ENCODE data around the gene KIF21B.

DNA sequence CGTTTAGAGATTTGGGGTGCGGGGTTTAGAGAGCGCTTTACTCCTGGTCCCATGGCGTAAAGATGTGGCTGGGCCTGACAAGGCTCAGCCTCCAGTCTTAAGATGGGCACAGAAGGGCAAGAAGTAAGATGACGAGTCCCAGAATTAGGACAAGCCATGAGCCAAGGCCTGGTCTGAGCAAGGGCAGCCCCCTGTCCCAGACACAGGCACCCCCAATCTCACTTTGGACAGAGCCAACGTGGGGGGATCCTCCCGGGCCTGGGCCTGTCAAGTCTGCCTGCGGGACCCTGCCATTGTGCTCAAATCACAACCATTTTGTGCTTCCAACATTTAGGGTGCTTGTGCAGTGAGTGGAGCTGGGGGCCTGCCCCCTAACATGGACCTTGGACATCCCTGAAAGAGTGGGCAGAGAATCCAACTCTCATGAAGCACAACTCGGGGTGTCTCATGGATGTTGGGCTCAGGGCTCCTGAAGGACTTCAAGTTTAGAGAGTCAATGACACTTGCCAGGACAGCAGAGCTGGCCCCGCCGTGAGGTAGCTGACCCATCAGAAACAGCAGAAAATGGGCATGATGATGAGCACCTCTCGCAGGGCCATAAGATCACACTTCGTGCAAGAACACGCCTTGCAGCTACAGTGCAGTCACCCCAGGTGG is 52.6 kb downstream of the KIF21B start:
- TF ChIP-seq, protein P1, sequence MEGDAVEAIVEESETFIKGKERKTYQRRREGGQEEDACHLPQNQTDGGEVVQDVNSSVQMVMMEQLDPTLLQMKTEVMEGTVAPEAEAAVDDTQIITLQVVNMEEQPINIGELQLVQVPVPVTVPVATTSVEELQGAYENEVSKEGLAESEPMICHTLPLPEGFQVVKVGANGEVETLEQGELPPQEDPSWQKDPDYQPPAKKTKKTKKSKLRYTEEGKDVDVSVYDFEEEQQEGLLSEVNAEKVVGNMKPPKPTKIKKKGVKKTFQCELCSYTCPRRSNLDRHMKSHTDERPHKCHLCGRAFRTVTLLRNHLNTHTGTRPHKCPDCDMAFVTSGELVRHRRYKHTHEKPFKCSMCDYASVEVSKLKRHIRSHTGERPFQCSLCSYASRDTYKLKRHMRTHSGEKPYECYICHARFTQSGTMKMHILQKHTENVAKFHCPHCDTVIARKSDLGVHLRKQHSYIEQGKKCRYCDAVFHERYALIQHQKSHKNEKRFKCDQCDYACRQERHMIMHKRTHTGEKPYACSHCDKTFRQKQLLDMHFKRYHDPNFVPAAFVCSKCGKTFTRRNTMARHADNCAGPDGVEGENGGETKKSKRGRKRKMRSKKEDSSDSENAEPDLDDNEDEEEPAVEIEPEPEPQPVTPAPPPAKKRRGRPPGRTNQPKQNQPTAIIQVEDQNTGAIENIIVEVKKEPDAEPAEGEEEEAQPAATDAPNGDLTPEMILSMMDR (conservative IDR thresholded peaks at IDR 0.05) = no peak
- TF ChIP-seq ZFX (IDR thresholded peaks at IDR 0.05) = no peak
